Fibroblast of skin of scalp (primary cell): ENCODE data around the gene SUPT5H.
A peak's percentile ranks its signal among the peaks of the same experiment; 100 is the strongest.
"Not testable (repeated sequence)": the region's sequence is repeated elsewhere in the genome, so short reads cannot be mapped to it uniquely, and the experiment has no call there.

ENCODE experiments used
- DNase-seq: peaks from one replicate; pipeline ENCODE4 v3.0.0-alpha.2; 2013

The SUPT5H gene

GRCh38 chr19:39426170-39426569, 19.2 kb upstream of the SUPT5H start:
- no peak for DNase-seq

- DNase-seq, result no peak
These were observed 17.7 kb upstream of the SUPT5H start for GRCh38 chr19:39427707-39428106.

- peak; percentile 96 for DNase-seq
These were observed 16.9 kb upstream of the SUPT5H start for GRCh38 chr19:39428283-39429112.

- no peak for DNase-seq
These were observed 14.4 kb upstream of the SUPT5H start for GRCh38 chr19:39430675-39431593.

GRCh38 chr19:39432677-39433025, 12.7 kb upstream of the SUPT5H start:
- DNase-seq, result no peak

- DNase-seq, result no peak
These were observed 11.8 kb upstream of the SUPT5H start for GRCh38 chr19:39433480-39434079.

GRCh38 chr19:39434123-39435076, 11.0 kb upstream of the SUPT5H start:
- DNase-seq, result no peak

- peak; percentile 98 for DNase-seq
These were observed 9.7 kb upstream of the SUPT5H start, which contains the start of gene RPS16 for GRCh38 chr19:39435499-39436349. Gene RPS16, minus strand, starts transcription at chr19:39435949. Its CDS starts 54 bp downstream, at chr19:39435895.

GRCh38 chr19:39436350-39436716, 9.0 kb upstream of the SUPT5H start:
- no peak for DNase-seq

- DNase-seq, result peak; percentile 17
These were observed 7.0 kb upstream of the SUPT5H start for GRCh38 chr19:39438270-39438934.

GRCh38 chr19:39444598-39445195, 685 bp upstream of the SUPT5H start:
- DNase-seq, result peak; percentile 17

- DNase-seq, result no peak
These were observed 1.1 kb downstream of the SUPT5H start for GRCh38 chr19:39446365-39447084.

GRCh38 chr19:39448271-39448670, 2.9 kb downstream of the SUPT5H start:
- peak; percentile 30 for DNase-seq

- no peak for DNase-seq
These were observed 3.9 kb downstream of the SUPT5H start for GRCh38 chr19:39449116-39449797.

- DNase-seq, result not testable (repeated sequence)
These were observed 5.9 kb downstream of the SUPT5H start for GRCh38 chr19:39451257-39451656.

GRCh38 chr19:39463403-39463802, 18.0 kb downstream of the SUPT5H start:
- no peak for DNase-seq

- no peak for DNase-seq
These were observed 20.8 kb downstream of the SUPT5H start for GRCh38 chr19:39465956-39466747.

GRCh38 chr19:39467941-39468340, 22.6 kb downstream of the SUPT5H start:
- DNase-seq, result no peak
